ENCODE results near the gene ZNF827. TPM values are rescaled to one million over a fixed set of nuclear protein-coding genes. Genes with fewer than 3 reads are reported as not detected.

Gene ZNF827
- total RNA-seq, 1 experiment from 2014 or later: 19.1 TPM

DNA sequence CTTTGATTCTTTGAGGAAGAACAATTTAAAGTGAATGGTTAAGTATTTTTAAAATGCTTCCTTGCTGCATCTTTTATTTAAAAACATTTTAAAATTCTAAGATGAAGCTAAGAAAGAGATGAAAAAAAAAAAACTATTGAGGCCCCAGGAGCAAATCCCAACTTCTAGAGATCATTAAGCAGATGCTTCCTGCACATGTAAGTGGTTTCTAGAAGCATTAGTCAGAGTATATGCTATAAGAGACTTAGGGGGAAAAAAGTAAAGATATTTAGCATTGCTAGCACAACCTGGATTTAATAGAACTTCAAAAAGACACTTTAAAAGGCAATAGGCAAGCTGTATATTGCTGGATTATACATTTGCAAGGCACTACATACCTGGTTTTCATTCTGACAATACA lies 64.7 kb downstream of the ZNF827 start:
- no peaks in the 10 kb centered on the region; the same call in 1 of the 2 replicates for H3K79me2 ChIP-seq (ENCODE audit: insufficient read depth, low read length)
- H3K9ac ChIP-seq (ENCODE audit: low read length): no peak overlapping the region
- RAD21 ChIA-PET (ENCODE audit: low non-redundant PET in 1 of 2, low total read pairs in 2 of 2, uncharacterized antibody in 2 of 2, unreplicated experiment in 2 of 2): no interaction called here
- no peak overlapping the region for H3K4me2 ChIP-seq (ENCODE audit: low read length)
- H3K4me3 ChIP-seq (replicated peaks in 1 of 2; ENCODE audit: low read depth in 1 of 2, low read length in 2 of 2): no peak overlapping the region
- no peaks in the 10 kb centered on the region for H3K4me1 ChIP-seq (ENCODE audit: control insufficient read depth in 1 of 2, insufficient read depth in 2 of 2, low read length in 2 of 2)
- no TSS peak for BruUV-seq (replicated peaks)
- H4K20me1 ChIP-seq (ENCODE audit: insufficient read depth): no peaks in the 10 kb centered on the region
- POLR2A ChIA-PET: no interaction called here
- intact Hi-C loops (cut with micrococcal nuclease): no loop called here
- no peaks in the 10 kb centered on the region for H3K9me3 ChIP-seq (ENCODE audit: control insufficient read depth in 1 of 2, insufficient read depth in 1 of 2, low read depth in 1 of 2, low read length in 2 of 2)
- no peak for TF ChIP-seq ZNF274 (IDR thresholded peaks at IDR 0.05; ENCODE audit: low read depth, low read length)
- TF ChIP-seq, protein P1, sequence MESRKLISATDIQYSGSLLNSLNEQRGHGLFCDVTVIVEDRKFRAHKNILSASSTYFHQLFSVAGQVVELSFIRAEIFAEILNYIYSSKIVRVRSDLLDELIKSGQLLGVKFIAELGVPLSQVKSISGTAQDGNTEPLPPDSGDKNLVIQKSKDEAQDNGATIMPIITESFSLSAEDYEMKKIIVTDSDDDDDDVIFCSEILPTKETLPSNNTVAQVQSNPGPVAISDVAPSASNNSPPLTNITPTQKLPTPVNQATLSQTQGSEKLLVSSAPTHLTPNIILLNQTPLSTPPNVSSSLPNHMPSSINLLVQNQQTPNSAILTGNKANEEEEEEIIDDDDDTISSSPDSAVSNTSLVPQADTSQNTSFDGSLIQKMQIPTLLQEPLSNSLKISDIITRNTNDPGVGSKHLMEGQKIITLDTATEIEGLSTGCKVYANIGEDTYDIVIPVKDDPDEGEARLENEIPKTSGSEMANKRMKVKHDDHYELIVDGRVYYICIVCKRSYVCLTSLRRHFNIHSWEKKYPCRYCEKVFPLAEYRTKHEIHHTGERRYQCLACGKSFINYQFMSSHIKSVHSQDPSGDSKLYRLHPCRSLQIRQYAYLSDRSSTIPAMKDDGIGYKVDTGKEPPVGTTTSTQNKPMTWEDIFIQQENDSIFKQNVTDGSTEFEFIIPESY (IDR thresholded peaks at IDR 0.05; ENCODE audit: extremely low read depth, insufficient replicate concordance, low read length): no peak
- TF ChIP-seq SRF (IDR thresholded peaks at IDR 0.05; ENCODE audit: low read depth): no peak
- TF ChIP-seq EGR1 (IDR thresholded peaks at IDR 0.05; ENCODE audit: low read depth): no peak
- no peak for TF ChIP-seq ZFX (IDR thresholded peaks at IDR 0.05)
- TF ChIP-seq SP1 (IDR thresholded peaks at IDR 0.05; ENCODE audit: low read depth): no peak
- TF ChIP-seq ELF1 (IDR thresholded peaks at IDR 0.05; ENCODE audit: borderline replicate concordance, low read depth): no peak
- no peak for TF ChIP-seq POLR2A (IDR thresholded peaks at IDR 0.05; ENCODE audit: borderline replicate concordance, extremely low read depth, insufficient read depth, insufficient read length)
- DNase-seq (ENCODE audit: low read depth, low spot score) (no peak), ATAC-seq (no peak)
- H3K9me2 ChIP-seq (ENCODE audit: insufficient read depth): no peaks in the 10 kb centered on the region
- H3K27ac ChIP-seq (ENCODE audit: low read depth, low read length): no peak overlapping the region
- CTCF ChIA-PET: no interaction called here
- no peak overlapping the region for H2AFZ ChIP-seq (ENCODE audit: low read depth, low read length, poor library complexity, severe bottlenecking)
- H3K36me3 ChIP-seq (ENCODE audit: control insufficient read depth in 1 of 2, insufficient read depth in 2 of 2, low read length in 2 of 2): peaks cover 0 to 6% of the 10 kb centered on the region in 2 experiments; a peak in 1 of 4 replicates
- H3K27me3 ChIP-seq (ENCODE audit: insufficient read depth, low read length): no peaks in the 10 kb centered on the region

DNA sequence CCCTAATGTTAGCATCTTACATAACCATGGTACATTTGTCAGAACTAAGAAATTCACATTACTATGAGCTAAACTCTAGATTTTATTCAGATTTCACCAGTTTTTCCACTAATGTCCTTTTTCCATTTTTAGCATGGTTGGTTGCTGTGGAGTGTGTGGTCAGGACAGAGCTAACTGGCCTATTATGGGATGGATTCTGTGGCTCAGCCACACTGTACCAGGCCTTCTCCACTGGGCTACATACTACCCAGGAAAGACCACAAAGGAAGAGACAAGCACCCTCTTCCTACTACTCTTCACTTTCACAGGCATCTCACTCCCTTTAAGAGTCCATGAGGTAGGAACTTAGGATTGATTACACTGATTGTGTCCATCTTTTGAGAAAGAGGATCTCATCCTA lies 67.4 kb downstream of the ZNF827 start:
- Histone ChIP-seq H3K9ac (ENCODE audit: low read length) (no peak overlapping the region), H2AFZ (ENCODE audit: low read depth, low read length, poor library complexity, severe bottlenecking) (no peak overlapping the region), H3K79me2 (ENCODE audit: insufficient read depth, low read length) (no peaks in the 10 kb centered on the region; the same call in 1 of the 2 replicates), H3K9me3 (ENCODE audit: control insufficient read depth in 1 of 2, insufficient read depth in 1 of 2, low read depth in 1 of 2, low read length in 2 of 2) (no peaks in the 10 kb centered on the region), H3K4me1 (ENCODE audit: control insufficient read depth in 1 of 2, insufficient read depth in 2 of 2, low read length in 2 of 2) (no peaks in the 10 kb centered on the region), H4K20me1 (ENCODE audit: insufficient read depth) (no peaks in the 10 kb centered on the region), H3K27me3 (ENCODE audit: insufficient read depth, low read length) (no peaks in the 10 kb centered on the region), H3K4me2 (ENCODE audit: low read length) (no peak overlapping the region), H3K4me3 (replicated peaks in 1 of 2; ENCODE audit: low read depth in 1 of 2, low read length in 2 of 2) (no peak overlapping the region), H3K36me3 (ENCODE audit: control insufficient read depth in 1 of 2, insufficient read depth in 2 of 2, low read length in 2 of 2) (0 out of 4 replicates have a peak, but pooled peaks cover 0 to 6% of the 10 kb centered on the region in 2 experiments), H3K9me2 (ENCODE audit: insufficient read depth) (no peaks in the 10 kb centered on the region), H3K27ac (ENCODE audit: low read depth, low read length) (no peak overlapping the region)
- intact Hi-C loops (cut with micrococcal nuclease): no loop called here
- BruUV-seq (replicated peaks): no TSS peak
- TF ChIP-seq, protein P2, sequence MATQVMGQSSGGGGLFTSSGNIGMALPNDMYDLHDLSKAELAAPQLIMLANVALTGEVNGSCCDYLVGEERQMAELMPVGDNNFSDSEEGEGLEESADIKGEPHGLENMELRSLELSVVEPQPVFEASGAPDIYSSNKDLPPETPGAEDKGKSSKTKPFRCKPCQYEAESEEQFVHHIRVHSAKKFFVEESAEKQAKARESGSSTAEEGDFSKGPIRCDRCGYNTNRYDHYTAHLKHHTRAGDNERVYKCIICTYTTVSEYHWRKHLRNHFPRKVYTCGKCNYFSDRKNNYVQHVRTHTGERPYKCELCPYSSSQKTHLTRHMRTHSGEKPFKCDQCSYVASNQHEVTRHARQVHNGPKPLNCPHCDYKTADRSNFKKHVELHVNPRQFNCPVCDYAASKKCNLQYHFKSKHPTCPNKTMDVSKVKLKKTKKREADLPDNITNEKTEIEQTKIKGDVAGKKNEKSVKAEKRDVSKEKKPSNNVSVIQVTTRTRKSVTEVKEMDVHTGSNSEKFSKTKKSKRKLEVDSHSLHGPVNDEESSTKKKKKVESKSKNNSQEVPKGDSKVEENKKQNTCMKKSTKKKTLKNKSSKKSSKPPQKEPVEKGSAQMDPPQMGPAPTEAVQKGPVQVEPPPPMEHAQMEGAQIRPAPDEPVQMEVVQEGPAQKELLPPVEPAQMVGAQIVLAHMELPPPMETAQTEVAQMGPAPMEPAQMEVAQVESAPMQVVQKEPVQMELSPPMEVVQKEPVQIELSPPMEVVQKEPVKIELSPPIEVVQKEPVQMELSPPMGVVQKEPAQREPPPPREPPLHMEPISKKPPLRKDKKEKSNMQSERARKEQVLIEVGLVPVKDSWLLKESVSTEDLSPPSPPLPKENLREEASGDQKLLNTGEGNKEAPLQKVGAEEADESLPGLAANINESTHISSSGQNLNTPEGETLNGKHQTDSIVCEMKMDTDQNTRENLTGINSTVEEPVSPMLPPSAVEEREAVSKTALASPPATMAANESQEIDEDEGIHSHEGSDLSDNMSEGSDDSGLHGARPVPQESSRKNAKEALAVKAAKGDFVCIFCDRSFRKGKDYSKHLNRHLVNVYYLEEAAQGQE (IDR thresholded peaks at IDR 0.05; ENCODE audit: low read depth): no peak
- TF ChIP-seq YY1 (IDR thresholded peaks at IDR 0.05; ENCODE audit: extremely low read depth, insufficient replicate concordance, low read depth, low read length) (no peak), SP1 (IDR thresholded peaks at IDR 0.05; ENCODE audit: low read depth) (no peak), RAD21 (IDR thresholded peaks at IDR 0.05; ENCODE audit: low read depth) (no peak), TCF7L2 (IDR thresholded peaks at IDR 0.05; ENCODE audit: borderline replicate concordance, extremely low read depth, insufficient read depth, insufficient read length) (no peak)
- ChIA-PET CTCF (no interaction called here), RAD21 (ENCODE audit: low non-redundant PET in 1 of 2, low total read pairs in 2 of 2, uncharacterized antibody in 2 of 2, unreplicated experiment in 2 of 2) (interaction anchor here in 1 of 2 experiments (0.7 kb wide), 1 partner anchor 56 kb away, joined by 3 read pairs; no protein-coding TSS in a partner anchor), POLR2A (no interaction called here)
- ATAC-seq (no peak), DNase-seq (ENCODE audit: low read depth, low spot score) (no peak)

Data from HCT116 (cell line).